Measurements from ENCODE around the gene NOC3L.
"Not testable (repeated sequence)": the region's sequence is repeated elsewhere in the genome, so short reads cannot be mapped to it uniquely, and the experiment has no call there.

NOC3L gene

GRCh38 chr10:94358480-94358879, 4.3 kb downstream of the NOC3L start:
- DNase-seq = no peak

- DNase-seq = no peak
These were observed 5.5 kb downstream of the NOC3L start for GRCh38 chr10:94357193-94357592.

- DNase-seq = no peak
These were observed 6.9 kb downstream of the NOC3L start for GRCh38 chr10:94355841-94356240.

- DNase-seq = no peak
These were observed 9.4 kb downstream of the NOC3L start for GRCh38 chr10:94353336-94353735.

- no peak for DNase-seq
These were observed 11.7 kb downstream of the NOC3L start for GRCh38 chr10:94351089-94351488.

- DNase-seq = not testable (repeated sequence)
These were observed 12.2 kb downstream of the NOC3L start for GRCh38 chr10:94350500-94350899.

- DNase-seq = no peak
These were observed 13.4 kb downstream of the NOC3L start for GRCh38 chr10:94349327-94349726.

GRCh38 chr10:94344522-94345122, 18.1 kb downstream of the NOC3L start:
- no peak for DNase-seq

GRCh38 chr10:94343151-94343550, 19.6 kb downstream of the NOC3L start:
- no peak for DNase-seq

GRCh38 chr10:94334857-94335256, 27.9 kb downstream of the NOC3L start:
- DNase-seq = no peak

- DNase-seq = no peak
These were observed 29.7 kb downstream of the NOC3L start for GRCh38 chr10:94333051-94333450.

GRCh38 chr10:94328613-94329012, 34.1 kb downstream of the NOC3L start:
- DNase-seq = no peak

GRCh38 chr10:94327649-94328048, 35.1 kb downstream of the NOC3L start:
- DNase-seq = no peak

GRCh38 chr10:94324609-94325233, 38.0 kb downstream of the NOC3L start:
- no peak for DNase-seq

- peak; percentile 53 for DNase-seq
These were observed 42.3 kb downstream of the NOC3L start for GRCh38 chr10:94320285-94320914.

GRCh38 chr10:94316560-94316959, 46.2 kb downstream of the NOC3L start:
- no peak for DNase-seq

GRCh38 chr10:94315975-94316464, 46.7 kb downstream of the NOC3L start:
- DNase-seq = no peak

- DNase-seq = no peak
These were observed 47.7 kb downstream of the NOC3L start for GRCh38 chr10:94315024-94315451.

GRCh38 chr10:94310369-94310768, 52.4 kb downstream of the NOC3L start:
- no peak for DNase-seq

- DNase-seq = no peak
These were observed 53.9 kb downstream of the NOC3L start for GRCh38 chr10:94308866-94309265.

GRCh38 chr10:94307046-94307615, 55.6 kb downstream of the NOC3L start:
- DNase-seq = no peak

GRCh38 chr10:94303929-94304328, 58.8 kb downstream of the NOC3L start:
- DNase-seq = no peak

GRCh38 chr10:94300042-94300441, 62.7 kb downstream of the NOC3L start:
- DNase-seq = no peak

- DNase-seq = no peak
These were observed 63.3 kb downstream of the NOC3L start for GRCh38 chr10:94299417-94299816.
